ENCODE results near the gene ACSM4. TPM values are rescaled to one million over a fixed set of nuclear protein-coding genes. Genes with fewer than 3 reads are reported as not detected.

Gene ACSM4
- total RNA-seq (2011; cell fraction: chromatin; rRNA removed; ENCODE audit: low replicate concordance) = not detected in 2 replicates
- total RNA-seq (2011; cell fraction: nucleolus; rRNA removed) = not detected in 2 replicates
- not detected in 2 replicates for total RNA-seq (2011; cell fraction: nucleoplasm; rRNA removed)
- total RNA-seq (2014; rRNA removed) = not detected in 2 replicates
- total RNA-seq (2014; rRNA removed; fragmentation: Illumina TruSeq; extraction: Trizol) = not detected in 2 replicates
- total RNA-seq (2015; rRNA removed; fragmentation: Illumina TruSeq; extraction: Trizol) = not detected in 2 replicates
- total RNA-seq (2021) = not detected in 2 replicates
- polyA plus RNA-seq (2011; rRNA removed) = not detected in 2 replicates
- polyA plus RNA-seq (2011; cell fraction: cytosol; rRNA removed) = not detected in 2 replicates
- not detected in 2 replicates for polyA plus RNA-seq (2011; cell fraction: nucleus; rRNA removed)
- polyA plus RNA-seq (2012) = not detected in 2 replicates
- not detected in 2 replicates for polyA plus RNA-seq (2014; fragmentation: Illumina TruSeq; extraction: Trizol)
- polyA plus RNA-seq (2014; fragmentation: Nextera tagmentation; extraction: Ambion mirVana) = not detected
- not detected in 2 replicates for polyA plus RNA-seq (2014; rRNA removed)
- polyA minus RNA-seq (2011; rRNA and poly(A)+ RNA removed) = not detected in 2 replicates
- polyA minus RNA-seq (2011; cell fraction: cytosol; rRNA and poly(A)+ RNA removed) = not detected in 2 replicates
- not detected in 2 replicates for polyA minus RNA-seq (2011; cell fraction: nucleus; rRNA and poly(A)+ RNA removed)
- not detected for Bru-seq, nascent RNA
- BruChase-seq, experiment 1, labeled RNA remaining after a 2-hour chase = not detected
- BruChase-seq, experiment 2, labeled RNA remaining after a 6-hour chase = not detected
- long read RNA-seq, experiment 1 = 0 reads
- long read RNA-seq, experiment 2 = 0 reads
- long read RNA-seq, experiment 3 = 0 reads

GRCh38 chr12:7303772-7304171 is at the start of gene ACSM4:
Gene ACSM4 (plus strand): TSS chr12:7304072. CDS start chr12:7304332, 260 bp downstream.
- ChIA-PET POLR2A (interaction anchor here (0.7 kb wide), 1 partner anchor 81 kb away, joined by 3 read pairs; no protein-coding TSS in a partner anchor), CTCF (ENCODE audit: low intra/inter-chr PET ratio) (no interaction called here)
- in situ Hi-C loops (cut with MboI) = loop anchor here (5.0 kb wide), 1 partner anchor 61 kb away; no protein-coding TSS in a partner anchor
- Histone ChIP-seq H3K9me1 (ENCODE audit: control insufficient read depth, insufficient read depth, low read length) (no peaks in the 10 kb centered on the region), H3K4me2 (ENCODE audit: insufficient read depth, low read length) (no peak within 1 kb of the TSS), H3K9ac (ENCODE audit: insufficient read depth in 1 of 2, low read depth in 2 of 2, low read length in 2 of 2) (no peak within 1 kb of the TSS), H3K36me3 (ENCODE audit: control insufficient read depth, insufficient read depth, low read length) (no peaks in the 10 kb centered on the region), H3K4me3 (no peak within 1 kb of the TSS), H3K27ac (ENCODE audit: extremely low read depth, low read depth, low read length) (no peak within 1 kb of the TSS), H4K20me1 (replicated peaks; ENCODE audit: control insufficient read depth, insufficient read depth, low read length) (no peaks in the 10 kb centered on the region), H3K4me1 (replicated peaks in 1 of 2; ENCODE audit: control insufficient read depth in 2 of 2, insufficient read depth in 2 of 2, low read length in 2 of 2) (peaks cover 4 to 17% of the 10 kb centered on the region in 2 experiments; a peak in 4 of 5 replicates), H3K79me2 (ENCODE audit: control insufficient read depth, insufficient read depth, low read length) (no peaks in the 10 kb centered on the region), H2AFZ (ENCODE audit: low read depth, low read length) (no peak within 1 kb of the TSS), H3K9me3 (replicated peaks; ENCODE audit: control insufficient read depth, insufficient read depth, low read depth, low read length) (no peaks in the 10 kb centered on the region), H3K27me3 (ENCODE audit: control insufficient read depth in 2 of 2, insufficient read depth in 2 of 2, low read length in 2 of 2) (no peaks in the 10 kb centered on the region)
- 71% methylated on average over 3 of the region's 3 CpGs for WGBS (ENCODE audit: insufficient coverage, low coverage, missing lambda C conversion rate)
- intact Hi-C loops (cut with micrococcal nuclease) = loop anchor here (5.0 kb wide), 1 partner anchor 61 kb away; no protein-coding TSS in a partner anchor
- no peak for ATAC-seq
- no TSS peak for BruUV-seq (replicated peaks)
- DNase-seq (ENCODE audit: extremely low read depth in 1 of 4, low spot score in 3 of 4) = no peak
- no peak for FAIRE-seq
- TF ChIP-seq EP300 (IDR thresholded peaks at IDR 0.05; ENCODE audit: low read length) (no peak), ZNF197 (CRISPR knock-in tag; IDR thresholded peaks at IDR 0.05; ENCODE audit: low read depth) (no peak), ERF (CRISPR knock-in tag; IDR thresholded peaks at IDR 0.05) (no peak), CUX1 (CRISPR knock-in tag; IDR thresholded peaks at IDR 0.05) (no peak), ZFP30 (CRISPR knock-in tag; IDR thresholded peaks at IDR 0.05; ENCODE audit: borderline replicate concordance) (no peak), ZFP1 (CRISPR knock-in tag; IDR thresholded peaks at IDR 0.05) (no peak), CHD2 (IDR thresholded peaks at IDR 0.05; ENCODE audit: low read depth, low read length) (no peak), CHD1 (IDR thresholded peaks at IDR 0.05; ENCODE audit: low read length) (no peak), FOXO4 (CRISPR knock-in tag; IDR thresholded peaks at IDR 0.05) (no peak), HSF4 (CRISPR knock-in tag; IDR thresholded peaks at IDR 0.05; ENCODE audit: borderline replicate concordance) (no peak), POLR3A (IDR thresholded peaks at IDR 0.05; ENCODE audit: borderline replicate concordance, extremely low read depth, insufficient read depth, insufficient read length) (no peak), SIN3B (IDR thresholded peaks at IDR 0.05; ENCODE audit: low read depth) (no peak), CBX1 (IDR thresholded peaks at IDR 0.05; ENCODE audit: low read depth) (no peak), ZNF175 (CRISPR knock-in tag; IDR thresholded peaks at IDR 0.05; ENCODE audit: low read depth) (no peak)
